Lower lobe of right lung (tissue), 2 donors: Measurements from ENCODE around the gene ANKRD11. TPM values are rescaled to one million over a fixed set of nuclear protein-coding genes. Genes with fewer than 3 reads are reported as not detected.
A peak's percentile ranks its signal among the peaks of the same experiment; 100 is the strongest.
"Not testable (repeated sequence)": the region's sequence is repeated elsewhere in the genome, so short reads cannot be mapped to it uniquely, and the experiment has no call there.

Source experiments
- ATAC-seq, 2 donors: fragments of 200-7000 bp; cut with Tn5 transposase; one replicate each; pipeline ENCODE4 v1.9.1; 2020 to 2022; ENCODE audit warnings: mild to moderate bottlenecking in 2 of 2, moderate library complexity in 2 of 2
- DNase-seq: peaks from one replicate; pipeline ENCODE4 v3.0.0-alpha.2; 2020
- H3K27ac ChIP-seq: fragments of 200-600 bp; one replicate; pipeline ENCODE4 v1.8.0; 2022
- H3K27me3 ChIP-seq: fragments of 200-600 bp; one replicate; pipeline ENCODE4 v1.8.0; 2022; ENCODE audit warnings: low read depth
- H3K36me3 ChIP-seq: fragments of 200-600 bp; one replicate; pipeline ENCODE4 v1.8.0; 2022; ENCODE audit warnings: mild to moderate bottlenecking
- H3K4me1 ChIP-seq: fragments of 200-600 bp; one replicate; pipeline ENCODE4 v1.8.0; 2022
- H3K4me3 ChIP-seq: fragments of 200-600 bp; one replicate; pipeline ENCODE4 v1.8.0; 2022; ENCODE audit warnings: mild to moderate bottlenecking
- H3K9me3 ChIP-seq: fragments of 200-600 bp; one replicate; pipeline ENCODE4 v1.8.0; 2022
- CTCF ChIP-seq: fragments of 200-600 bp; IDR thresholded peaks from one replicate; pipeline ENCODE4 v1.8.0; 2022; ENCODE audit warnings: antibody characterized with exemption, mild to moderate bottlenecking
- intact Hi-C: fragments of 100-400 bp; cut with DNase I; formaldehyde crosslinking; loops from one replicate; pipeline ENCODE4 v1.11.0; 2022
- total RNA-seq: library from RNA; stranded (reverse); fragmentation: NEBNext Ultra II Directional; extraction: Animal tissue kit (Norgen Biotek cat#: 25700); gene quantifications from one replicate; pipeline ENCODE4 v1.2.1, GENCODE V29; 2021
- donor health status: DM: no; HTN: yes; CAD: no; lungs with severe emphysema.

ANKRD11 gene
- total RNA-seq, 1 donor from 2014 or later = 127 TPM

GRCh38 chr16:89304941-89305705 lies 185.2 kb downstream of the ANKRD11 start:
- TF ChIP-seq CTCF = no peak
- no peak overlapping the region for H3K4me3 ChIP-seq
- H3K36me3 ChIP-seq = peaks cover 29% of the 10 kb centered on the region
- H3K4me1 ChIP-seq = peaks cover 41% of the 10 kb centered on the region
- no peaks in the 10 kb centered on the region for H3K27me3 ChIP-seq
- no peak for DNase-seq
- no peaks in the 10 kb centered on the region for H3K9me3 ChIP-seq
- intact Hi-C loops = no loop called here
- no peak for ATAC-seq
- no peak overlapping the region for H3K27ac ChIP-seq

GRCh38 chr16:89304181-89304851 lies 186.0 kb downstream of the ANKRD11 start:
- H3K36me3 ChIP-seq = peaks cover 27% of the 10 kb centered on the region
- intact Hi-C loops = no loop called here
- H3K4me3 ChIP-seq = no peak overlapping the region
- no peak for TF ChIP-seq CTCF
- no peak overlapping the region for H3K27ac ChIP-seq
- H3K4me1 ChIP-seq = peaks cover 35% of the 10 kb centered on the region
- H3K9me3 ChIP-seq = no peaks in the 10 kb centered on the region
- H3K27me3 ChIP-seq = no peaks in the 10 kb centered on the region
- no peak for DNase-seq
- ATAC-seq = no peak

- ATAC-seq (no peak), DNase-seq (no peak)
- intact Hi-C loops = no loop called here
- Histone ChIP-seq H3K9me3 (no peaks in the 10 kb centered on the region), H3K4me1 (peaks cover 30% of the 10 kb centered on the region), H3K4me3 (no peak overlapping the region), H3K36me3 (peaks cover 28% of the 10 kb centered on the region), H3K27ac (no peak overlapping the region), H3K27me3 (no peaks in the 10 kb centered on the region)
- TF ChIP-seq CTCF = no peak
These were observed 186.7 kb downstream of the ANKRD11 start for GRCh38 chr16:89303617-89304016.

GRCh38 chr16:89300976-89301360 lies 189.4 kb downstream of the ANKRD11 start:
- peak overlapping the region; percentile 44 for H3K27ac ChIP-seq
- no peaks in the 10 kb centered on the region for H3K27me3 ChIP-seq
- H3K9me3 ChIP-seq = no peaks in the 10 kb centered on the region
- H3K36me3 ChIP-seq = peaks cover 48% of the 10 kb centered on the region
- H3K4me3 ChIP-seq = no peak overlapping the region
- no peak for DNase-seq
- H3K4me1 ChIP-seq = peaks cover 41% of the 10 kb centered on the region
- no peak for ATAC-seq
- no peak for TF ChIP-seq CTCF
- intact Hi-C loops = no loop called here

GRCh38 chr16:89300311-89300975 lies 189.9 kb downstream of the ANKRD11 start:
- Histone ChIP-seq H3K4me1 (peaks cover 41% of the 10 kb centered on the region), H3K36me3 (peaks cover 48% of the 10 kb centered on the region), H3K27me3 (no peaks in the 10 kb centered on the region), H3K9me3 (no peaks in the 10 kb centered on the region), H3K4me3 (no peak overlapping the region), H3K27ac (peak overlapping the region; percentile 54)
- TF ChIP-seq CTCF = no peak
- DNase-seq (no peak), ATAC-seq (peak; percentile 76 to 86)
- intact Hi-C loops = no loop called here

GRCh38 chr16:89299357-89300111 lies 190.8 kb downstream of the ANKRD11 start:
- H3K27me3 ChIP-seq, H3K4me3 ChIP-seq, H3K9me3 ChIP-seq, ATAC-seq, DNase-seq, intact Hi-C loops, H3K27ac ChIP-seq: not testable (repeated sequence)
- peaks cover 50% of the 10 kb centered on the region for H3K4me1 ChIP-seq
- H3K36me3 ChIP-seq = peaks cover 43% of the 10 kb centered on the region
